ENCODE measurements around the gene VPS8.

- TF ChIP-seq CSDC2 (CRISPR knock-in tag; IDR thresholded peaks at IDR 0.05) = no peak
- TF ChIP-seq, protein P1, sequence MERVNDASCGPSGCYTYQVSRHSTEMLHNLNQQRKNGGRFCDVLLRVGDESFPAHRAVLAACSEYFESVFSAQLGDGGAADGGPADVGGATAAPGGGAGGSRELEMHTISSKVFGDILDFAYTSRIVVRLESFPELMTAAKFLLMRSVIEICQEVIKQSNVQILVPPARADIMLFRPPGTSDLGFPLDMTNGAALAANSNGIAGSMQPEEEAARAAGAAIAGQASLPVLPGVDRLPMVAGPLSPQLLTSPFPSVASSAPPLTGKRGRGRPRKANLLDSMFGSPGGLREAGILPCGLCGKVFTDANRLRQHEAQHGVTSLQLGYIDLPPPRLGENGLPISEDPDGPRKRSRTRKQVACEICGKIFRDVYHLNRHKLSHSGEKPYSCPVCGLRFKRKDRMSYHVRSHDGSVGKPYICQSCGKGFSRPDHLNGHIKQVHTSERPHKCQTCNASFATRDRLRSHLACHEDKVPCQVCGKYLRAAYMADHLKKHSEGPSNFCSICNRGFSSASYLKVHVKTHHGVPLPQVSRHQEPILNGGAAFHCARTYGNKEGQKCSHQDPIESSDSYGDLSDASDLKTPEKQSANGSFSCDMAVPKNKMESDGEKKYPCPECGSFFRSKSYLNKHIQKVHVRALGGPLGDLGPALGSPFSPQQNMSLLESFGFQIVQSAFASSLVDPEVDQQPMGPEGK (CRISPR knock-in tag; IDR thresholded peaks at IDR 0.05; ENCODE audit: borderline replicate concordance) = no peak
These were observed 9.1 kb downstream of the VPS8 start for GRCh38 chr3:184821034-184821433.
